Measurements from ENCODE around the gene WDR64.
"Not testable (repeated sequence)": the region's sequence is repeated elsewhere in the genome, so short reads cannot be mapped to it uniquely, and the experiment has no call there.

Gene WDR64

DNA sequence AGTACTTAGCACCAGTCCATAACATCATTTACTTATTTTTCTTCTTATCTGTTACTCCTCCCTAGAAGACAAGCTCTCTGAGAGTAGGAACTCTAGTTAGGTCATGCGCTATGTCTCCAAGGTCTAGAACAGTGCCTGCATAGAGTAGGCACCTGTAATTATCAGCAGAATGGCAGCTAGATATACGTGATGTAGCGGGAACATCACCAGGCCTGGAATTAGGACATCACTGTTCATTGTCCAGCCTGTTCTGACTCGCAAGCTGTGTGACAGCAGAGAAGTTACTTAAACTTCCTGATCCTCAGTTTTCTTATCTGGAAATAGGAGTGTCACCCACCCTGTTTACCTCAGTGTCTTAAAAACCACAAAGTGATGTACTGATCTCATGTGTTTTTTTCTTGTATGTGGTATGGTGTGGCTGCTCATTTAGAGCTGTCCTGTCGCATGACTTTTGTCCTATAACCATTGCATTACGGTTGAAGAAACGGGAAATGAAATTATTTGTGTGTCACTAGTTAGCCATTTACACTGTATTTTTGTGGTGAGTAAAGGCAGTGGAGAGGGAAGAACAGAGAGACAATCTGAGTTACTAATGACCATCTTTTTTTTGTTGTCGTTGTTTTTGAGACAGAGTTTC is 158.8 kb downstream of the WDR64 start:
- DNase-seq, result no peak

DNA sequence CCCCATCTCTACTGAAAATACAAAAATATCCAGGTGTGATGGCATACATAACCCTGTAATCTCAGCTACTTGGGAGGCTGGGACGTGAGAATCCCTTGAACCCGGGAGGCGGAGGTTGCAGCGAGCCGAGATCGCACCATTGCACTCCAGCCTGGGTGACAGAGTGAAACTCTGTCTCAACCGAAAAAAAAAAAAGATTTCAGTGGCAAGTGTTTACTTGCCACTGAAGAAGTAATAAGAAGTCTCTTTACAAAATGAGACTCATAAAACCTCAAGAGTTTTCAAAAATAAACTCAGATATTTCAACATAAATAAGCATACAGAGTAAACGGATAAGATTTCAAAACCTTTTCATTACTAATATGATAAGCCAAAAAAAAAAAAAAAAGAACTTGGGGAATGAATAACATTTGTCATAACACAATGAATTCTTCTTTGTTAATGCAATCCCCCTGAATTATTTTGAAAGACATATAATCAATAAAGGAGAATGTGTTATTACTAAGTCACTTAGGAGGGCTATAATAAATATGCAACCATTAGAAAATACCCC is 161.8 kb downstream of the WDR64 start:
- DNase-seq, result no peak

DNA sequence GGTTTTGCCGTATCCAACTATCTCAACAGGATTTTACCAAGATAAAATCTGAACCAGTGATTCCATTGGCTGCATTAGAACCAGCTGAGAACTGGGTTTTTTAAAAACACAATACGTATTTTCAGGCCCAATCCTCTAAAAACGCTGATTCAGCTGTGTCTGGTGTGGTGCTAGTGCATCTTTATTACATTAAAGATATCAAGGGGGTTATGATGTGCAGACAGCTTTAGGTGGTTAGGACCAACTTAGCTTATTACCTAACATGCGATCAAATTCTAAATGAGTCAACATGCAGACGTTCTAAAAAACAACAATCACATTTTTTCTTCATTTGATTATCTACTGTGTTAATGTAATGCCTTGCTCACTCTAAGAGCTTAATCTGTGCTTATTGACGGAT is 163.9 kb downstream of the WDR64 start:
- DNase-seq, result no peak

DNA sequence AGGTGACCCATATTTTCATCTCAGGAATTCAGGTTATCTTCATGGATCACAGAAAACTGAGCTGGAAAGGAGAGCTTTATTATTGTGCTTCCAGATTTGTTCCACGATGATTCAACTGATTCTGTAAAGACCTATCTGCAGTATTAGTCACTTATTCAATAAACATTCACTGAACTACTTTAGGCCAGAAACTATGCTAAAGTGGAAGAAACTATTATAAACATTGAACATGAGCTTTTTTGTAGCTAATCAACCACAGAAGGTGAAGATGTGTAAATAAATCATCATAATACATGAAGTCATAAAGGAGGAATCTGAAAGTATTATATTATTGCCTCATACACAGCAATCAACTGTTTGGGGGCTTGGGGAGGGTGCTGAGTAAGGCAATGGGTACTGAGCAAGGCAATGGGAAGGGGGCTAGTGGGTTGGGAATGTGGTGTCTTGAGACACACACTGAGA is 165.3 kb downstream of the WDR64 start:
- DNase-seq, result no peak

DNA sequence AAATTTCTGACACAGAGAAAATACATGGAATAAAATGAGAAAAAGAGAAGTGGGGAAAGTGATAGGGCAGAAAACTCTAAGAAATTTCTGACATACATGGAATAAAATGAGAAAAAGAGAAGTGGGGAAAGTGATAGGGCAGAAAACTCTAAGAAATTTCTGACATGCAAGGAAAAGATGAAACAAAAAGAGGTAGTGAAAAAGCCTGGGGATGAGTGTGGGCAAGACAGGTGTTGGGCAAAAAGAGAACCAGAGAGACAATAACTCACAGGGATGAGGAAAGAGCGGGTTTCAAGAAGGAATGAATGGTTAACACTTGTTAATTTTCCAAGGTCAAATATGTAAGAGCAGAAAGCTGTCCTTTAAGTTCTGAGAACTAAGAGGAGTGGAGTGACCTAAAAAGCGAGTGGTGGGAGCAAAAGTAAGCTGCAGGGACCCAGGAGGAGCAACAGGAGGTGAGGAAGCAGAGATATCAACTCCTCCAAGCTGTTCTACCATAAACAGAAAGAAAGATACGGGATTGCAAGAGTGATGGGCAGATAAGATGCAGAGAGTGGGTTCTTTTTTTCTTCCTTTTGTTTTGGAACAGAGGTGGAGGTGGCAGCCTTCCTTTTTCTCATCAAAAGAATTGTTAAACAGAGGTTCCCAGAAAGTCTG is 166.0 kb downstream of the WDR64 start:
- DNase-seq, result no peak

DNA sequence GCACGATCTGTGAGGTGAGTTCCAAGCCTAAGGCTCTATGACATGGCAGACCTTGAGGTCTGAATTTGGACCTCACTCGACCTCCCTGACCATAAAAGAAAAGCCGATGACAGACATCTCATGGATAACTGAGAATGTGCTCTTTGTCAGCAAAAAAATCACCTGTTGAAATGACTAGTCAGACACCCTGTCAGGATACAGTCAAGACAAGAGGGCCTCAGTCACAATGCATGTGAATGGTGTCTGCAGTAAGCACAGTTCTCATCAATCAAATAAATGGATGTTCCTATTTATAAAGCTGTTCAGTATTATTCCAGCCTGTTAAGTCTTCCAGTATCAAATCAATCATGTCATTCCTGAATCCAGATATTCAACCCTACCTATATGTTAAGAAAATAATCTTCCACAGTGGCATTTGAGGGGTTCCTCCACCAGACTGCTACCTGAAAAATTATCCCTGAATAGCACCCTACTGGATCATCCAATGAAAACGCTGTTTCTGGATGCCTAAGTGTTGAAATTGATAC is 167.3 kb downstream of the WDR64 start:
- DNase-seq, result no peak

DNA sequence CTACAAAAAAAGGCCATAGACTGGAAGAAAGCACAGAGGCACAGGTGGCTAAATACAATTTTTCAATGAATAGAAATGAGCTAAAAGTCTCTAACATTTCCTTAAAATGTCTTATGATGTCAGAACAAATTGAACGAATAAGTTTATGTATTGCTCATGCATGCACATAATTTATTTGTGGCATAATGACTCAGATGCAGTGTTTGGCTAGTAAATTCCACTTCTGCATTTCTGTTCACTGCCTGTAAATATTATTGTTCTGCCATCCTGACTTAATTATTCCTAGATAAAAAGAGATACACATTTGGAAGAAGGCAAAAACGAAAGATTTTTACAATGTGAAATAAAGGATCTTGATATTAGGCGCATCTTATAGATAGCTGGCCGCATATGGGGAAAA is 169.3 kb downstream of the WDR64 start:
- DNase-seq, result no peak

DNA sequence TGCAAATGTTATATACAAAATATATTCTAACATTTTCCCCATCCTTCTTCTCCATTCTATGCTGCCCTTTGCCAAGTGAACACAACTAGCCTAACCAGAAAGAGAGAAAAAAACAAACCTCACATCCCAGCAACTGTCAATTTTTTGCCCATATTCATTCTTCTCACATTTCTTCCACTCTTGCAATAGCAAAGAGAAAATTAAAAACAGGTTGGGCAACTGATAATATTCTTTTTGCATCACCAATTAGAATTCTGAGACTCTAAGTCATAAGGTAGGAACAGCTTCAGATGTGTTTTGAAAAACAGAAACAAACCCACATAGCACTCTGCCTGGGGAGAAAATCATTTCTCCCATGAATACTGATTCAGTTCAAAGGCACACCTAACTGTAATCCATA is 170.8 kb downstream of the WDR64 start:
- DNase-seq, result no peak

DNA sequence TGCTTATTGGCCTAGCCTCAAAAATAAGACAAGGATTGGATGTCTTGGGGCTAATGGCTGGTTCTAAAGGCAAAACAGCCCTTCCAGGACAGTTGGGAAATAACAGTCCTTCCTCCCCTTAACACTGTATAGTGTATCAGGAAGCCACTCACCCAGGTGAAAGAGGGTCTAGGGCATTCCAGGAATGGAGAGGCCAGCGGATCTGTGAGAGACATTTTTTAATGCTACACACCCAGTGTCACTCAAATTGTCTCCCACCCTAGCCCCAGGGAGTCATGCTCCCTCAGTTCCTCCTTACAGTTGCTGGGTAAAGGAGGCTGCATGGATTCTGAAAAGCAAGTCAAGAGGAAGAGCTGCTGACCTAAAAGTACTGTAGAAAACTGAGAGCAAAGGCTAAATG is 171.8 kb downstream of the WDR64 start:
- no peak for DNase-seq

DNA sequence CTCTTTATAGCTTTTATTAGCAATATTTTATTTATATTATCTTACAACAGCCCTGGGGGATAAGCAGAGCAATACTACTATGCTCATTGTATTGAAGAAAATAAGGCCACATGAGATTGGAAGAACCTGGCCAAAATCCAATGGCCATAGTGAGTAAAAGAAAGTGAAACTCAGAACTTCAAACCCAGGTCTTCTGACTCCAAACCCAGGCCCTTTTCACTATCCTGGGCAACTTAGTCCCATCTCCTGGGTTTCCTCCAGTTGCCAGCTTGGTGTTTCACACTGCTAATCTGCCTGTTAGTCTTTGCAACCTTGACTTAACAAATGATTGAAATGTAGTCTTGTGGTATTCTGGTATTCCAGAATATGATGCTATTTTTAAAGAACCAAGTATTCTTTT is 173.5 kb downstream of the WDR64 start:
- no peak for DNase-seq

DNA sequence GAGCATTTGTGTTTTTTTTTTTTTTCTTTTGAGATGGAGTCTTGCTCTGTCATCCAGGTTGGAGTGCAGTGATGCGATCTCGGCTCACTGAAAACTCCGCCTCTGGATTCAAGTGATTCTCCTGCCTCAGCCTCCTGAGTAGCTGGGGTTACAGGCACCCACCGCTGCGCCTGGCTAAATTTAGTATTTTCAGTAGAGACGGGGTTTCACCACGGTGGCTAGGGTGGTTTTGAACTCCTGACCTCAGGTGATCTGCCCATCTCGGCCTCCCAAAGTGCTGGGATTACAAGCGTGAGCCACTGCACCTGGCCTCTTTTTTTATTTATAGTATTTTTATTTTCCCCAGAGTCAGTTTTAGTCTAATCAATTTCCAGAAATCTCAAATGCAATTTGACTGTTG is 174.5 kb downstream of the WDR64 start:
- not testable (repeated sequence) for DNase-seq

DNA sequence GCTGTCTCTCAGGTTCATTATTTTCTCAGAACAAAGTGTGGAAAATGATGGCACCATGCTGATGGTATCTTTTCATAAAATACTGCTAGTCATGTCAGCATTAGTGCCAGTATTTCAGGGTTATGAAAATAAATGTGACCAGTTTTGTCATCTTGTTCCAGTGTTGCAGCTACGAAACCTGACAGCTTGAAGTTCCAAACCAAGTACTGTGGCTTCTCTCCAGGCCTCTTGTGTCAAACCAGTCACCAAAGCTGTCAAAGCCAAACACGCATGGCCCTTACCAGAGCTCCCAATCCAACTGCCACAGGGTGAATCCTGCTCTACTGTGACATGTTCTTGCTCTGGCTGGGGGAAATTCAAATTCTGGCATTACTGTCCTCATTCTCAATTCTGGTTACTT is 175.2 kb downstream of the WDR64 start:
- no peak for DNase-seq

DNA sequence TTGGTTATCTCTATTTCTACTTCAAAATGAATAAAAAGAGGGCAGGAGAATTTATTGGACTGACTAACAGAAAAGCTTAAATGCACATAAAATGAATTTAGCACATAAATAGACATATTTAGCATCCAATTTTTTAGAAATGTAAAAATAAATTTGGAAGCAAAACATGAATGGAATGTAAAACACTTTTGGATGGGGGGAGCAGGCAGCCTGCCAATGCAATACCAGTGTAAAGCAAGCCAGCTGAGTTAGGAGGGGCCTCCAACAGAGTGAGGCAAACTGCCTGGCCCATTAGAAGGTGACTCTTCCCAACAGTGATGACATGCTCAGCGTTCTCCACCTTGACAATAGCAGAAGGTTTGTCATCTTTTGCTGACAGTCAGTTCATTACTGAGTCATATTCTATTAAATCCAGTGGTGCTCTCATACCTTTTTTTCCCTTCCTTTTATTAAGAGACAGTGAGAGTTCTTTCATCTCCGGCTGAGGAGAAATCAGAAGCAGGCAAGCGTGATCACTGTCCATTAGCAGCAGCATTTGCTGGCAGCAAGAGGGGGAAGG is 176.5 kb downstream of the WDR64 start:
- DNase-seq, result no peak

DNA sequence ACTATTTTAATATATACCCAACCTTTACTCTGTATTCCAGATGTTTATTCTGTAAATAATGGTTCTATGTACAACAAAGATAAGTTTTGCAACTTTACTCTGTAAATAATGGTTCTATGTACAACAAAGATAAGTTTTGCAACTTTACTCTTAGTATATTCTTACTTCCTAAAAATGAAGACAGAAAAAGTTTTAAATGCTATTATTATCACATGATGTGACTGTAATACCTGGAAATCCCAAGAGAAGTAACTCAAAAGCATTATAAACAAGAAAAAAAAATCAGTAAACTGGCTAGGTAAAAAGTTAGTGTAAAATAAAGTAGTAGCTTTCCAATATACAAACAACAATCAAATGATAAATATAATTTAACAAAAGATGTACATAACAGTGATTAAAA is 177.4 kb downstream of the WDR64 start:
- DNase-seq, result no peak

DNA sequence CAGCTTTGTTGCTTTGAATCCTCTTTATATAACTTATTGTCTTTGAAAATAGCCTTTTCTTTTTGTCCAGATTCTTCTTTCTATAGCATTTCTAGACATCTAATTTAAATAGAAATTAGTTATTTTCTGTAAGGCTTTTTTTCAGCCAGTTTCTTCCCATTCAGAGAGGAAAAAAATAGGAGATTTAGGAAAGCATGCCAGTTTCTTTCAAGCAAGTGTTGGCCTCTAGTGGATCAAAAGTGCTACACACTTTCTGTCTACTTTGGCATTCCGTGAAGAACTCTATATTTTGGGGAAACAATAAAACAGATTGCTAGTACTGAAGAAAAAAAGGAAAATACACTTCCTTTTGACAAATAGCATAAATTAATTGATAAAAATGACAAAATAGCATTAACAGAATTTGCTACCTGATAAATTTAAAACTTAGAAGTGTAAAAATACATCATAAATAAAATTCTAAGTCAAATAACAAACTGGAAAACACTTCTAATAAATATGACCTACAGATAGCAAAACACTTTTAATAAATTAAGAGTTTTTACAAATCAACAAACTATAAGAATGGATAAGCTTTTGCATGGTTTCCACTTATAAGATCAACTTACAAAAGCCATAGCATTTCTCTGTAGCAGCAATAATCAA is 182.8 kb downstream of the WDR64 start:
- DNase-seq, result no peak

DNA sequence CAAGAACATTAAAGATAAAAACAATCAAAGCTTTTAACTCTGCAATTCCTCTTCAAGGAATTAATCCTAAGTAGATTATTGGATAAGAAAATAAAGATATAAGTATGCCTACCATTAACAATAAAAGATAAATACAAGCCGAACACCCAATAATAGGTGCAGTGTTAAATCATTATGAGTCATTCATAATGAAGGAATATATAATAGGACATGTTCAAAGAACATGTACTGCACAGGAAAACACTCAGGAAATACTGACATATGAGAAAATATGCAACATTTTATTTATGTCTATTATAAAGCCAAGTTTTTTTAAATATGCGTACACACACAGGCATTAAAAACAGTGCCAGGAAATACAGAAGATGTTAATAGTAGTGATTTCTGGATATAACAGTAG is 184.9 kb downstream of the WDR64 start:
- DNase-seq, result no peak

DNA sequence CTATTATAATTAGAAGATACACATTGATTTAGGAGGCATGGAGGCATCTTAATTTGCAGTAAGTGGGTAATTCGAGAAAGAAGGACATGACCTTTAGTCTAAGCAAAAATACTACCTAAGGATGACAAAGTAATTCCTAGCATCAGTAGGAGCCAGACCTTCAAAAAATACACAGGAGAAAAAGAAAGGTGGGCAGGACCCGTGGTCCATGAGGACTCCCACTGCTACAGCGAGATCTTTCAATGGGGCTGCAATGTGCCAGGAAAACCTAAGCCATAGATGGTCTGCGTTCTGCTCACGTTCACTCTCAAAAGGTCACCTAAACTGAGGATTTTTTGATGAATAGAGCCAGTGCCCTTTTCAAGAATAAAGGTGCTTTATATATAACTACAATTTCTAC is 185.3 kb downstream of the WDR64 start:
- no peak for DNase-seq

DNA sequence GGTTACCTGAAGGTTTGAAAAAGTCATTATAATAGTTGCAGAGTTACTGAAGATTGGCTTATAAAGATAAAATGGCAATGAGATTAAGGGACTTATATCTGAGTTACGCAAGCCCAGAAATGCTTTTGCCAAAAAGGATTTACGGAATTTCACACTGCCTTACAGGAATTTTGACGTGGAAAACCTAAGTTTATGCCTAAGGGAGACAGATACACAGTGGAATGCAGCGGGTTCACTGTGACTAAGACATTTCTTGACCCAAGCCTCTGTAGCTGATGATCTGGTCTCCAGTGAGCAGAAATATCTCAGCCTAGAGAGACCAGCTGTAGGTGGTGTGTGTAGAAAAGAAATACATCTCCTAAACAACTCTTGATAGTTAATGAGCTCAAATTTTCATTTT is 185.8 kb downstream of the WDR64 start:
- no peak for DNase-seq

DNA sequence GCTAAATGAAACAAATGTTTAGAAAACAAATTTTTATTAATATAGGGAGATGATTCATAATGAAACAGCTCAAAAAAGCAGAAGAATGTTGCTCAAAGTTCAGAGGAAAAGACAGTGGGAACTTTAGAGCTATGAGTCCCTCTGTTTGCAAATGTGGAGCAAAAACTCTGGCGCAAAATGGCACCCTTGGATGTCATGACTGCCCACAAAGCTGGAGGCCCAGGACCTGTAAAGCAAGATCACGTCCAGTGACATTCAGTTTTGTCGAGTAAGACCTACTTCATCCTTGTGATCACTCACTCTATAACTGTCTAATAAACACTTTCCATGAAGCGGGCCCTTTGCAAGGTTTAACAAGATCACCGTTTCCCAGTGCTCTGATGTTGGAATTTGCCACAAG is 186.8 kb downstream of the WDR64 start:
- DNase-seq, result no peak

DNA sequence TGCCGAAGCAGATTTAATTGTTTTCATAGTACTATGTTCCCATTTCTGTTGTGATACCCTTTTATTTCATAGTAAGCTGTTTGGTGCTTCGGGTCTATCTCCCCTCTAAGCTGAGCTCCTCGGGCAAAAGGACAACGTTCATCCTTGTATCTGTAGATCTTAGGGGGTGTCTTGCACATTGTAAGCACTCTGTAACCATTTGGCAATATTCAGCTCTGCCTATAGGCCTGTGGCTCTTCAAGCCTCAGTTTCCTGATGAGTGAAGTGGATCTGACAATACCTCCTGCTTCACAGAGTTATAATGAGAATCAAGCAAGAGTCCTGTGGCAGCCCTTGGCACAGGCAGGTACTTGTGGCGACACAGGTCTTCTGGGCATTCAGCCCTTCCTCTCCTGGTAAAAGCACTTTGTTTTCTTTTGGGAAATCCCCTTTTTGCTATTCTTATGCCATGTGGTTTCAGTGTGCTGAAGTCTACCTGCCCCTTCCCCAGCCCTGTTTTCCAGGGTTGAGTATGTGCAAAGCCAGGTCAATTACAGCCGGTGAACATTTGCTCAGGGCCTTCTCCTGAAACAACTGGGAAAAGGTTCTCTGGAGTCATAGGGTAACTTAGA is 187.4 kb downstream of the WDR64 start:
- no peak for DNase-seq

DNA sequence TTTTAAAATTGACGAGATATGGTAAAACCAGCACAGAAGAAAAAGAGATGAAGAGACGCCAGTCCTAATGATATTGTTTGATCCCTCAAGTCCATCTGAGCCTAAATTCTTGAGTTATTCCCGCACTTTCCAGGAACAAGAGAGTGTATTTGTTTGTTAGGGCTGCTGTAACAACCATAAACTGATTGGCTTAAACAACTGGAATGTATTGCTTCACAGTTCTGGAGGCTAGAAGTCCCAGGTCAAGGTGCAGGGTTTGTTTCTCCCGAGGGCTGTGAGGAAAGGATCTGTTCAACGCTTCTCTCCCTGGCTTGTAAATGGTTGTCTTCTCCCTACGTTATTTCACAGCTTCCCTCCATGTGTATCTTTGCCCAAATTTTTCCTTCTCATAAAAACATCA is 188.1 kb downstream of the WDR64 start:
- DNase-seq, result no peak

DNA sequence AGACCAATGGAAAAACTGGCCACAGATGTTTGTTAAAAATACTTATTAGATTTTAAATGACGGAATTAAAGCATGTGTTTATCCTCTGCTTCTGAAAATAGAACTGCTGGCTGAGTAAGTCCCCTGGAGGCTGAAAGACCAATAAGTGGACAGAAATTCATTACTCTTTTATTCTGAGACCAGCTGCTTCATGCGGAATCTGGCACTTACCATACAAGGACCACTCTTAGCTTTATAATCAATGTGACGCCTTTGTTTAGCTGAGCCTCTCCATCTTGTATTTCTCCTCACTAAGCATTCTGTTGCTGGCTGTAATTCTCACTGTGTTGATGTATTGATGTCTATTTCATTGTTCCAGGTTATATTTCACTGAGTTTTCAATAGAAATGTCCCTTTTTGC is 189.6 kb downstream of the WDR64 start:
- DNase-seq, result no peak

DNA sequence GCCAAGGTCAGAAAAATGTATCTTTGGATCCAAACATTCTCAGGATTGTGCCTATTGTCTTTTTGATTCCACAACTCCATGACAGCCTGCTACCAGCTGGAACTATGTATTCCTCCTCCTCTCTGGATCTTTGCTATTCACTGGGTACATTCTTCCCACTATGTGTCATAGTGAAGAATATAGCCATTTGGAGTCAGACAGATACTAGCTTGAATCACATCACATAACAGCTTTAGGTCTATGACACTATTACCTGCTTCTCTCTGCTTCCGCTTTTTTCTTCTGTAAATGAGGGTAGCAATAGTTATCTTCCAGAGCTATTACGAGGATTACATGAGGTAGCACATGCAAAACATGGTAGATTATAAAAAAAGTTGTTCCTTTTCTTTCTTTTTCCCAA is 190.5 kb downstream of the WDR64 start:
- no peak for DNase-seq
